Astrocyte of the cerebellum (primary cell): ENCODE measurements around the gene SCRN1.
"Not testable (repeated sequence)": the region's sequence is repeated elsewhere in the genome, so short reads cannot be mapped to it uniquely, and the experiment has no call there.

Source experiments
- DNase-seq: peaks from one replicate; pipeline ENCODE4 v3.0.0-alpha.2; 2011; ENCODE audit warnings: low read depth
- H3K4me3 ChIP-seq: 2 replicates; pipeline ENCODE4 v1.5.1; 2011; ENCODE audit warnings: mild to moderate bottlenecking, low read depth, low read length, moderate library complexity
- in situ Hi-C: cut with HindIII; loops from 2 replicates; pipeline ENCODE4 v1.10.0; 2017; ENCODE audit warnings: low sequenced_read_pairs
- TF ChIP-seq, protein P1 (sequence below): IDR thresholded peaks from 2 replicates; pipeline ENCODE4 v1.5.1; 2012; ENCODE audit warnings: low read length, low read depth, moderate library complexity, mild to moderate bottlenecking; ENCODE audit errors: missing control alignments

Gene SCRN1

DNA sequence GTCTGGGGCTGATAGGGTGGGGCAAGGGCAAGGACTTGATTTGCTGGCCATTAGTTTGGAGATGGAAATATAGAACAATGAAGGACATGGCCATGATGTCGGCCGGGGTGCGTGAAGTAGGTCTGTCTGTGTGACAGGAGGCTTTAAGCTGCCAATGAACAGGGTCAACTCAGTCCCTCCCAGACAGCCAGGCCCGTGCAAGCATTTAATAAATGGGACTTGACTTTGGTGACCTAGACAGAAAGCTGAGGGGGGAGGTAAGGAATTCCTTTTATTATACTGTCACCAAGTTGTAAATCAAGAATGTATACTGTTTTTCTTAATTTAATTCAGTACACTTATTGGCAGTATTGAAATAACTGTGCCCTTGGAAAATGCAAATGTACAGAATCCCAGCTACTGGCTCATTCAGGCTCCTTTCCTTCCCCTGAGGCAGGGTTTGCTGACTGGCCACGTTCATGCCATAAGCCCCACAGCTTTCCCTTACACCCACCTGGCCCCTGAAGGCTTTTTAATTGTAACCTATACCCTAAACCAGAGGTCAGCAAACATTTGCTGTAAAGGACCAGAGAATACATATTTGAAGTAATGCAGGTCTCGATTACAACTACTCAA is 96.1 kb downstream of the SCRN1 start:
- in situ Hi-C loops, result no loop called here
- no peak for DNase-seq

DNA sequence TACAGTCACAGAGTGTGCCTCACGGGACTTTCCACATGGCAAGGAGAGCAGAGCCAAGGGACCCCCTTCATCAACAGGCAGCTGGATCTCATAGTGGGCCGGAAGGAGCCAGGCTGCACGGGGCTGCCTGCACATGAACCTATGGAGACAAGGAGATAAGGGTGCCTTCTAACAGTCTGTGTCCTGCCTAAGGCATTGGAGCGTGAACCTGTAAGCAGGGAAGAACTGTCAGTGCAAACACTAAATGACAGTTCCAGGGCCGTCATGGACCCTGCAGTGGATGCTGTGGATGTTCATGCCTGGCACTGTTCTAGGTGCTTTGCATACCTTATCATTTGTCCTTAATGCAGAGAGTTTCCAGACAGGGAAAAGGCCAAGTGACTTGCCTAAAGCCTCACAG is 97.4 kb downstream of the SCRN1 start:
- TF ChIP-seq, protein P1, sequence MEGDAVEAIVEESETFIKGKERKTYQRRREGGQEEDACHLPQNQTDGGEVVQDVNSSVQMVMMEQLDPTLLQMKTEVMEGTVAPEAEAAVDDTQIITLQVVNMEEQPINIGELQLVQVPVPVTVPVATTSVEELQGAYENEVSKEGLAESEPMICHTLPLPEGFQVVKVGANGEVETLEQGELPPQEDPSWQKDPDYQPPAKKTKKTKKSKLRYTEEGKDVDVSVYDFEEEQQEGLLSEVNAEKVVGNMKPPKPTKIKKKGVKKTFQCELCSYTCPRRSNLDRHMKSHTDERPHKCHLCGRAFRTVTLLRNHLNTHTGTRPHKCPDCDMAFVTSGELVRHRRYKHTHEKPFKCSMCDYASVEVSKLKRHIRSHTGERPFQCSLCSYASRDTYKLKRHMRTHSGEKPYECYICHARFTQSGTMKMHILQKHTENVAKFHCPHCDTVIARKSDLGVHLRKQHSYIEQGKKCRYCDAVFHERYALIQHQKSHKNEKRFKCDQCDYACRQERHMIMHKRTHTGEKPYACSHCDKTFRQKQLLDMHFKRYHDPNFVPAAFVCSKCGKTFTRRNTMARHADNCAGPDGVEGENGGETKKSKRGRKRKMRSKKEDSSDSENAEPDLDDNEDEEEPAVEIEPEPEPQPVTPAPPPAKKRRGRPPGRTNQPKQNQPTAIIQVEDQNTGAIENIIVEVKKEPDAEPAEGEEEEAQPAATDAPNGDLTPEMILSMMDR, result no peak

More for the DNA sequence above, 96.1 kb downstream of the SCRN1 start:
- TF ChIP-seq, protein P1, result no peak
- H3K4me3 ChIP-seq, result no peak overlapping the region

DNA sequence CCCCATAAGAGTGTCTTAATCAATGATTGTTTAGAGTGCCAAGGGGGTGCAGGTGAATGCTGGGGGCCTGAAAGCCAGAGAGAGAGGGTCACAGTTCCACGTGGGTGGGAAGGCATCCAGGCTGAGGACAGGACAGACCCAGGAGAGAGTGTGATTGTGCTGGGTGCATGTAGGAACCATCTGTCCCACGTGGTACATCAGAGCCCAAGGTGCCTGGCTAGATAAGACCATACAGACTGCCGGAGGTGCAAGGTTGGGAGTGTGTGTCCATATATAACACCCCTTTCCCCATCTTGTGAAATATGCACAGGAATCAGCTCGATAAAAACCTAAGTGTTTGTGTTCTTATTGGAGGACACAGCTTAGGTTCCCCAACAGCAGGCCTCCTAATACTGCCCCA is 97.8 kb downstream of the SCRN1 start:
- in situ Hi-C loops, result no loop called here
- DNase-seq, result no peak
- H3K4me3 ChIP-seq, result no peak overlapping the region
- TF ChIP-seq, protein P1, result no peak

More for the DNA sequence above, 97.4 kb downstream of the SCRN1 start:
- H3K4me3 ChIP-seq, result no peak overlapping the region
- no peak for DNase-seq
- in situ Hi-C loops, result no loop called here

DNA sequence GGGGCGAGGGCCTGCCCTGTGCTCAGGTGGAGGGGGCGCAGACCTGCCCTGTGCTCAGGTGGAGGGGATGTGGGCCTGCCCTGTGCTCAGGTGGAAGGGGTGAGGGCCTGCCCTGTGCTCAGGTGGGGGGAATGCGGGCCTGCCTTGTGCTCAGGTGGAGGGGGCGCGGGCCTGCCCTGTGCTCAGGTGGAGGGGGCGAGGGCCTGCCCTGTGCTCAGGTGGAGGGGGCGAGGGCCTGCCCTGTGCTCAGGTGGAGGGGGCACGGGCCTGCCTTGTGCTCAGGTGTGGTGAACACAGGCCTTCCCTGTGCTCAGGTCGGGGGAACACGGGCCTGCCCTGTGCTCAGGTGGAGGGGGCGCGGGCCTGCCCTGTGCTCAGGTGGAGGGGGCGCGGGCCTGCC is 98.8 kb downstream of the SCRN1 start:
- H3K4me3 ChIP-seq, in situ Hi-C loops, DNase-seq: not testable (repeated sequence)

DNA sequence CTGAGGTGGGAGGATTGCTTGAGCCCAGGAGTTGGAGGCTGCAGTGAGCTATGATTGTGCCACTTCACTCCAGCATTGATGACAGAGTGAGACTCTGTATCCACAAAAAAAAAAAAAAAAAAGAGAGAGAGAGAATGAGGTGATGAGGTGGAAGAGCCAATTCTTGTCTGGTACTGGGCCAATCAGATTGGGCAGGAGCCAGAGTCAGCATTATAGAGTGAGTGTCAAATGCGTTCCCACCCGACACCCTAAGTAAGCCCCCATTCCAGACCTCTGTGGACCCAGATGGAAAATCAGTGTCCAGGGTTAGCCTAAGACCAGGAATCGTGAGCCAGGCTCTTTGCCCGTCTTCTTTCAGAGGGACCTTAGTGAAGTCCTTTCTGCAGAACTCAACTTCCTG is 99.3 kb downstream of the SCRN1 start:
- TF ChIP-seq, protein P1, result no peak
- no peak overlapping the region for H3K4me3 ChIP-seq
- no peak for DNase-seq
- in situ Hi-C loops, result no loop called here

DNA sequence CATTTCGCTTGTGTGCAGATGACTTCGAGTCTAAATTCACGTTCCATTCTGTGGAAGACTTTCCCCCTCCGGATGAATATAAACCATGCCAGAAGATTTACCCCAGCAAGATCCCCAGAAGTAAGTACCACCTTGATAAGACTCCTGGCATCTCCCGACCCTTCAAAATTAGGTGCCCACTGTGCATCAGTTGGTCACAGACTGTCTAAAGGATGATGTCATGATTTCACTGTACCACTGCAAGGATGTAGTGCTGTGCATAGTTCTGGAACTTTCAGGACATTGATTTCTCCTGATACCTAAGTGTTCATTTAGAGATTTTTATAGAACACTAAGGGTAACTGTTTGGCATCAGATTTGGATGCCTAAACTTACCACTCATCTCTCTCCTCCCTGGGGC is 100.3 kb downstream of the SCRN1 start:
- in situ Hi-C loops, result no loop called here
- no peak overlapping the region for H3K4me3 ChIP-seq
- no peak for DNase-seq
- TF ChIP-seq, protein P1, result no peak

DNA sequence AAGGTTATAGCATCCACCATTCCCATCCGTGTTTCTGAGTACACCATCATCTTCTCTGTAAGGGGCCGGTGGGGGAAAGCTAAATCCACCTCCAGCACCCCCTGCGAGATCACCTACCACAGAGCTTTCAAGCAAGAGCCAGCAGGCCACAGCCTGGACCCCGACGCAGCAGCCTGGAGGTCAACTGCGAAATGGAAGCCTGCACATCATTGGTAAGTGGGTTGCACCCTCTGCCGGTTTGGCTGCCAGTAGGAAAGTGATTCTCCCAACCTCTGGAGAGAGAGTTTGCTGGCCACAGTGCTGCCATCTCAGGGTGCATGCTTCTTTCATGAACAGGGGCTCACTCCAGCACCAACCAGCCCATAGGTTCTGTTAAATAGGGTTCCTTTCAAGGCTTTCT is 101.6 kb downstream of the SCRN1 start:
- TF ChIP-seq, protein P1, result no peak
- in situ Hi-C loops, result no loop called here
- H3K4me3 ChIP-seq, result no peak overlapping the region
- DNase-seq, result no peak
